Calu3 (cell line): ENCODE measurements around the gene ANKS1B. TPM values are rescaled to one million over a fixed set of nuclear protein-coding genes. Genes with fewer than 3 reads are reported as not detected.

ENCODE experiments used
- BruUV-seq: library from RNA; stranded (reverse); fragments of 400-500 nt; replicated peaks from 2 replicates; lab custom pipeline; 2021; lab: Mats Ljungman, UMichigan
- CTCF ChIA-PET: fragments of 300-600 bp; sonication (Branson Sonifier 250); formaldehyde crosslinking; loops from one replicate; lab custom pipeline; 2022; ENCODE audit warnings: antibody characterized with exemption; lab: Charles Lee
- DNase-seq: peaks from one replicate; pipeline ENCODE4 v3.0.0; 2022
- H3K27ac Mint-ChIP-seq: one replicate; pipeline ENCODE4 v1.8.0; 2022; ENCODE audit warnings: mixed read lengths; ENCODE audit not compliant: unreplicated experiment
- H3K27me3 Mint-ChIP-seq: one replicate; pipeline ENCODE4 v1.8.0; 2022; ENCODE audit warnings: mixed read lengths; ENCODE audit not compliant: unreplicated experiment
- H3K36me3 Mint-ChIP-seq: one replicate; pipeline ENCODE4 v1.8.0; 2022; ENCODE audit warnings: mild to moderate bottlenecking, moderate library complexity, mixed read lengths; ENCODE audit not compliant: insufficient read depth, unreplicated experiment
- H3K4me1 Mint-ChIP-seq: one replicate; pipeline ENCODE4 v1.8.0; 2022; ENCODE audit warnings: mild to moderate bottlenecking, low read depth, mixed read lengths; ENCODE audit not compliant: unreplicated experiment
- H3K4me3 Mint-ChIP-seq: one replicate; pipeline ENCODE4 v1.8.0; 2022; ENCODE audit warnings: mild to moderate bottlenecking, low read depth, moderate library complexity, mixed read lengths; ENCODE audit not compliant: unreplicated experiment
- H3K9me3 Mint-ChIP-seq: one replicate; pipeline ENCODE4 v1.8.0; 2022; ENCODE audit warnings: low read depth, mixed read lengths; ENCODE audit not compliant: unreplicated experiment
- intact Hi-C: fragments of 100-400 bp; cut with micrococcal nuclease; formaldehyde crosslinking; loops from one replicate; pipeline ENCODE4 v1.10.0; 2022; ENCODE audit not compliant: unreplicated experiment
- total RNA-seq: library from RNA; stranded (reverse); gene quantifications from 2 replicates; pipeline ENCODE4 v1.2.3, GENCODE V29; 2022
- TF ChIP-seq, protein P1 (sequence below): fragments of 200-600 bp; IDR thresholded peaks from one replicate; pipeline ENCODE4 v1.8.0; 2022; ENCODE audit warnings: antibody characterized with exemption; ENCODE audit not compliant: unreplicated experiment

Gene ANKS1B
- total RNA-seq, 1 experiment from 2014 or later, result 1.7 TPM

DNA sequence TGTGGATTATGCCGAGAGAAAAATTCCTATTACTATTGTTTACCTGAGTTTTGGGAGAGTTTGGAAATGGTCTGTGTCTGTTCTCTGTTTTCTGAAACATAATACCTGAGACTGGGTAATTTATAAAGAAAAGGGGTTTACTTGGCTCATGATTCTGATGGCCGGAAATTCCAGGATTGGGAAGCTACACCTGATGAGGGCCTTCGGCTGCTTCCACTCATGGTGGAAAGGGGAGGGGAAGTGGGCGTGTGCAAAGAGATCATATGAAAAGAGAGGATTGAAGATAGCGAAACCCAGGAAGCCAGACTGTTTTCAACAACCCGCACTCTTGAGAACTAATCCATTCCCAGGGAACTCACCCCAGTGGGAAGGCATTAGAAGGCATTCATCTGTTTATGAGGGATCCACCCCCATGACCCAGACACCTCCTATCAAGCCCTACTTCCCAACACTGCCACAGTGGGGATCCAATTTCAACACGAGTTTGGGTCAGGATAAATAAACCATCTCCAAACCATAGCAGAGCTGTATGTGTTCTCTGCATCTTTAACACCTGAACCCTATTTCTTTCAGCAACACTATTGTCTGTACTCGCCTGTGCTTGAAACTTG is 1288.6 kb downstream of the ANKS1B start:
- Mint-ChIP-seq H3K27ac (no peak overlapping the region), H3K27me3 (no peaks in the 10 kb centered on the region), H3K4me3 (no peak overlapping the region), H3K9me3 (no peaks in the 10 kb centered on the region), H3K36me3 (no peaks in the 10 kb centered on the region), H3K4me1 (no peaks in the 10 kb centered on the region)
- TF ChIP-seq, protein P1, sequence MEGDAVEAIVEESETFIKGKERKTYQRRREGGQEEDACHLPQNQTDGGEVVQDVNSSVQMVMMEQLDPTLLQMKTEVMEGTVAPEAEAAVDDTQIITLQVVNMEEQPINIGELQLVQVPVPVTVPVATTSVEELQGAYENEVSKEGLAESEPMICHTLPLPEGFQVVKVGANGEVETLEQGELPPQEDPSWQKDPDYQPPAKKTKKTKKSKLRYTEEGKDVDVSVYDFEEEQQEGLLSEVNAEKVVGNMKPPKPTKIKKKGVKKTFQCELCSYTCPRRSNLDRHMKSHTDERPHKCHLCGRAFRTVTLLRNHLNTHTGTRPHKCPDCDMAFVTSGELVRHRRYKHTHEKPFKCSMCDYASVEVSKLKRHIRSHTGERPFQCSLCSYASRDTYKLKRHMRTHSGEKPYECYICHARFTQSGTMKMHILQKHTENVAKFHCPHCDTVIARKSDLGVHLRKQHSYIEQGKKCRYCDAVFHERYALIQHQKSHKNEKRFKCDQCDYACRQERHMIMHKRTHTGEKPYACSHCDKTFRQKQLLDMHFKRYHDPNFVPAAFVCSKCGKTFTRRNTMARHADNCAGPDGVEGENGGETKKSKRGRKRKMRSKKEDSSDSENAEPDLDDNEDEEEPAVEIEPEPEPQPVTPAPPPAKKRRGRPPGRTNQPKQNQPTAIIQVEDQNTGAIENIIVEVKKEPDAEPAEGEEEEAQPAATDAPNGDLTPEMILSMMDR, result no peak
- CTCF ChIA-PET, result no interaction called here
- no peak for DNase-seq
- intact Hi-C loops, result no loop called here
- BruUV-seq, result no TSS peak

DNA sequence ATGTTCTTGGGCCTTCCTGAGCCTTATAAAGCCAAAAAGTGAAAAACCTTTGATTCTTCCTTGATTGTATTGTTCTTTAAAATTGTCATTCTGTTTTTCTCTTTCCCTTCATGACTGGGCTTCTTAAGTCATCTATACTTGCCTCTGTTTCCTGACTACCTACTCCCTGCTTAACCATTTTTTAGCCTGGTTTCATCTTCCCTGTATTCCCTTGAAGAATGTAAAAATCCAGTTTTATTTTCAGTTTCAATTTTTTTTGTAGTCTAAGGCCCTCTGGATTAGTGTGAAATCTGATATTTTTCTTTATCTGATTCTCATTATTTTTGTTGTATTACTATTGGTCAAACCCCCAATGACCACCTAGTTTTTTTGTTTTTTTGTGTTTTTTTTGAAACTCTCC is 1293.4 kb downstream of the ANKS1B start:
- intact Hi-C loops, result no loop called here
- CTCF ChIA-PET, result no interaction called here
- Mint-ChIP-seq H3K27me3 (no peaks in the 10 kb centered on the region), H3K4me1 (no peaks in the 10 kb centered on the region), H3K4me3 (no peak overlapping the region), H3K27ac (no peak overlapping the region), H3K9me3 (no peaks in the 10 kb centered on the region), H3K36me3 (no peaks in the 10 kb centered on the region)
- no TSS peak for BruUV-seq
- DNase-seq, result no peak
- TF ChIP-seq, protein P1, result no peak

DNA sequence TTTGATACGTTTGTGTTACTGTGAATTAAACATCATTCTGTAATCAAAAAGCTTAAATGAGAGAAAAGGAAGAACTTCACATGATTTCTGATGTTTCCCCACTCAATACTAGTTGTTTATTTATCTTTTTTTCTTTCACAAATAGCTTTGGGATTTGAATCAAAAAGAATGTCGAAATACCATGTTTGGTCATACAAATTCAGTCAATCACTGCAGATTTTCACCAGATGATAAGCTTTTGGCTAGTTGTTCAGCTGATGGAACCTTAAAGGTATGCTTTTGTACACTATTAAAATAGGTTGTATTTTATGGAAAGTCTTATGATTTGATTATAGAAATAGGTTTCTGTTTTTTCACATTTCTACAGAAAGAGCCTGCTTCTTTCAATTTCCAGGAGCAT is 1298.1 kb downstream of the ANKS1B start:
- intact Hi-C loops, result loop anchor here (10.0 kb wide), 1 partner anchor 62 kb away; no protein-coding TSS in a partner anchor
- CTCF ChIA-PET, result no interaction called here
- no TSS peak for BruUV-seq
- H3K27ac Mint-ChIP-seq, result no peak overlapping the region
- no peaks in the 10 kb centered on the region for H3K9me3 Mint-ChIP-seq
- H3K4me1 Mint-ChIP-seq, result no peaks in the 10 kb centered on the region
- DNase-seq, result no peak
- H3K27me3 Mint-ChIP-seq, result no peaks in the 10 kb centered on the region
- TF ChIP-seq, protein P1, result no peak
- H3K4me3 Mint-ChIP-seq, result no peak overlapping the region
- H3K36me3 Mint-ChIP-seq, result no peaks in the 10 kb centered on the region

Other genes starting within 250 kb of the ANKS1B start
- 15.8 and 19.1 TPM in 2 replicates for gene BLTP3B, start 157.9 kb upstream of the ANKS1B start, total RNA-seq
- 35.2 and 35.4 TPM in 2 replicates for gene ACTR6, start 215.9 kb upstream of the ANKS1B start, total RNA-seq